ENCODE data around the gene ADA. TPM values are rescaled to one million over a fixed set of nuclear protein-coding genes. Genes with fewer than 3 reads are reported as not detected.

Gene ADA
- total and polyA plus RNA-seq, 2 of the 4 experiments (the other 2 are of a cell fraction), result 8.1 to 11.0 TPM

DNA sequence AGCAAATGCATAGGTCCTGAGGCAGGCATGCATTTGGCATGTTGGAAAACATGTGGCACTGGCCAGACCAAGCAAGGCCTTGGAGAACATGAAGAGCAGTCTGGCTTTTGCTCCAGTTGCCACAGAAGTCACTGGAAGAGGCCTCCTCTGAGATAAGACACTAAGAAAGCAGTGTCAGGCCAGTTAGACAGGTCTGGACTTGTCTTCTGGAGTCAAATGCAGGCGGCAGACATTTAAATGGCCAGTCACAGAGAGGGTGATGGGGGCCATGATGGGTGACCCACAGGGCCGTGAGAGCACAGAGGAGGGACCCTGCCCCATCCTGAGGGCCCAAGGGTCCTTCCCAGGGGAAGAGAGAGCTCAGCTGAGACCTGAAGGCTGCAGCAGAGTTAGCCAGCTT lies 26.7 kb upstream of the ADA start:
- dilution Hi-C loops (cut with HindIII; ENCODE audit: low sequenced_read_pairs, unreplicated experiment) (no loop called here), intact Hi-C loops (cut with micrococcal nuclease) (no loop called here), in situ Hi-C loops (cut with MboI; ENCODE audit: low sequenced_read_pairs) (no loop called here)
- peak overlapping the region; percentile 85 for H2AFZ ChIP-seq (replicated peaks; ENCODE audit: low read length, poor library complexity)
- peak overlapping the region; percentile 79 for H3K4ac ChIP-seq (ENCODE audit: low read depth, low read length)
- peaks cover 7% of the 10 kb centered on the region; the same call in 1 of the 2 replicates for H3K27me3 ChIP-seq (ENCODE audit: control insufficient read depth, insufficient read depth, low read length)
- no peak overlapping the region for H3K4me2 ChIP-seq (ENCODE audit: low read depth, low read length)
- H2AK5ac ChIP-seq (ENCODE audit: low read depth, low read length), result no peak overlapping the region
- ATAC-seq (ENCODE audit: low read depth) (peak; percentile 76), DNase-seq (no peak)
- no peaks in the 10 kb centered on the region for H3K9me1 ChIP-seq (ENCODE audit: insufficient read depth, low read length)
- H3K36me3 ChIP-seq (ENCODE audit: control insufficient read depth, insufficient read depth, low read length), result no peaks in the 10 kb centered on the region
- no peaks in the 10 kb centered on the region for H3K79me1 ChIP-seq (ENCODE audit: low read depth in 1 of 2, low read length in 2 of 2)
- TF ChIP-seq RCOR1 (IDR thresholded peaks at IDR 0.05; ENCODE audit: insufficient replicate concordance, low read length), result no peak
- TF ChIP-seq CEBPB (IDR thresholded peaks at IDR 0.05; ENCODE audit: low read depth, low read length), result no peak
- TF ChIP-seq RFX5 (IDR thresholded peaks at IDR 0.05; ENCODE audit: low read depth, low read length), result no peak
- no peak for TF ChIP-seq CHD1 (IDR thresholded peaks at IDR 0.05; ENCODE audit: low read depth, low read length)
- no peak for TF ChIP-seq MAFK (IDR thresholded peaks at IDR 0.05; ENCODE audit: low read depth, low read length)
- TF ChIP-seq ELK1 (IDR thresholded peaks at IDR 0.05; ENCODE audit: borderline replicate concordance, low read depth, low read length), result no peak
- no peak for TF ChIP-seq POLR2A (IDR thresholded peaks at IDR 0.05; ENCODE audit: low read depth, low read length)
- TF ChIP-seq FOS (IDR thresholded peaks at IDR 0.05; ENCODE audit: low read depth, low read length), result no peak
- no peak for TF ChIP-seq NFE2L2 (IDR thresholded peaks at IDR 0.05; ENCODE audit: low read depth, low read length)
- no peak for TF ChIP-seq MXI1 (IDR thresholded peaks at IDR 0.05; ENCODE audit: borderline replicate concordance, low read depth, low read length)
- POLR2A ChIA-PET (ENCODE audit: unreplicated experiment), result no interaction called here
- H2BK20ac ChIP-seq (ENCODE audit: low read depth, low read length), result peak overlapping the region; percentile 60
- H4K91ac ChIP-seq (ENCODE audit: insufficient read depth, low read depth, low read length), result peak overlapping the region; percentile 40
- H3K14ac ChIP-seq (replicated peaks; ENCODE audit: low read depth, low read length), result peak overlapping the region; percentile 89
- H4K5ac ChIP-seq (ENCODE audit: low read depth, low read length), result peak overlapping the region; percentile 97
- H3K27ac ChIP-seq (ENCODE audit: insufficient read depth, low read length), result peak overlapping the region; percentile 27; the same call in 1 of the 2 replicates
- H3K56ac ChIP-seq (ENCODE audit: extremely low read depth, insufficient read depth, low read length), result no peak overlapping the region
- H4K20me1 ChIP-seq (ENCODE audit: insufficient read depth, low read length), result no peaks in the 10 kb centered on the region
- peak overlapping the region; percentile 76 to 85; a peak in 3 of 4 replicates for H4K8ac ChIP-seq (ENCODE audit: low read depth in 2 of 2, low read length in 2 of 2)
- H3K9ac ChIP-seq (ENCODE audit: low read depth, low read length), result no peak overlapping the region
- H3K4me1 ChIP-seq (ENCODE audit: control insufficient read depth, insufficient read depth, low read length), result peaks cover 2% of the 10 kb centered on the region
- H3K4me3 ChIP-seq (ENCODE audit: insufficient read depth, low read depth, low read length), result no peak overlapping the region
- H3K23ac ChIP-seq (ENCODE audit: low read depth, low read length), result peak overlapping the region; percentile 14; the same call in 1 of the 2 replicates
- peak overlapping the region; percentile 98 for H3K18ac ChIP-seq (ENCODE audit: low read depth, low read length)
- no peaks in the 10 kb centered on the region for H3K9me3 ChIP-seq (ENCODE audit: control insufficient read depth, insufficient read depth, low read length)
- peak overlapping the region; percentile 54; the same call in 1 of the 3 replicates for H2BK15ac ChIP-seq (ENCODE audit: low read depth, low read length)
- BruUV-seq (replicated peaks), result no TSS peak
- peak overlapping the region; percentile 81 for H2BK120ac ChIP-seq (ENCODE audit: low read depth, low read length)
- H2BK5ac ChIP-seq (ENCODE audit: low read depth, low read length, poor library complexity, severe bottlenecking), result peak overlapping the region; percentile 22
- CTCF ChIA-PET, result no interaction called here
- WGBS, 2 experiments (ENCODE audit: extremely low coverage in 2 of 2, insufficient read length in 1 of 2), result 20% methylated on average over 1 of the region's 2 CpGs; no CpG with 5 or more reads in 1 of the 2 experiments
- peak overlapping the region; percentile 59 for H2AK9ac ChIP-seq (replicated peaks; ENCODE audit: low read depth, low read length, poor library complexity)
